Measurements from ENCODE around the gene XPR1.
A peak's percentile ranks its signal among the peaks of the same experiment; 100 is the strongest.

Gene XPR1

DNA sequence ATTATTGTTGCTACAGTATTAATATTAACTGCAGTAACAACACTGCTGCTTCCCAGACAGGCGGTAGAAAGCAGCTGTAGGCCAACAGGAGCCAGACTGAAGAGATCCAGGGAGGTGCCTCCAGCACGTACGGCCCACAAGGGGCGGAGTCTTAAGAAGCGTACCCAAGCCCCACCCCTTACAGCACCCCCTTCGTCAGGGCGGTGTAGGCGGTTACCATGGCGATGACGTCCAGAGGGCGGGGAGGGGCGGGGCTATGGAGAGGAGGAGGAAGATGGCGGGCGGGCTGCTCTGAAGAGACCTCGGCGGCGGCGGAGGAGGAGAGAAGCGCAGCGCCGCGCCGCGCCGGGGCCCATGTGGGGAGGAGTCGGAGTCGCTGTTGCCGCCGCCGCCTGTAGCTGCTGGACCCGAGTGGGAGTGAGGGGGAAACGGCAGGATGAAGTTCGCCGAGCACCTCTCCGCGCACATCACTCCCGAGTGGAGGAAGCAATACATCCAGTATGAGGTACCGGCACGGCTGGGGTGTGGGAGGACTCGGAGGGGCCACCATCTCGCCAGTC, at the start of gene XPR1:
XPR1 (plus strand) TSS at position 257 of the 560 bp plus-strand sequence; CDS start at position 437, 180 bp downstream.
- peak; percentile 20 for TF ChIP-seq CTCF (IDR thresholded peaks at IDR 0.05; ENCODE audit: insufficient read depth, low read depth, low read length, missing control alignments)
- peak; percentile 99 for DNase-seq (ENCODE audit: low read depth)
- peak within 1 kb of the TSS; percentile 88 for H3K4me3 ChIP-seq (ENCODE audit: low read length)

- H3K4me3 ChIP-seq (ENCODE audit: low read length) = no peak overlapping the region
- no peak for DNase-seq (ENCODE audit: low read depth)
- TF ChIP-seq CTCF (IDR thresholded peaks at IDR 0.05; ENCODE audit: insufficient read depth, low read depth, low read length, missing control alignments) = no peak
Measured at GRCh38 chr1:180584869-180585268, 47.0 kb upstream of the XPR1 start.

DNA sequence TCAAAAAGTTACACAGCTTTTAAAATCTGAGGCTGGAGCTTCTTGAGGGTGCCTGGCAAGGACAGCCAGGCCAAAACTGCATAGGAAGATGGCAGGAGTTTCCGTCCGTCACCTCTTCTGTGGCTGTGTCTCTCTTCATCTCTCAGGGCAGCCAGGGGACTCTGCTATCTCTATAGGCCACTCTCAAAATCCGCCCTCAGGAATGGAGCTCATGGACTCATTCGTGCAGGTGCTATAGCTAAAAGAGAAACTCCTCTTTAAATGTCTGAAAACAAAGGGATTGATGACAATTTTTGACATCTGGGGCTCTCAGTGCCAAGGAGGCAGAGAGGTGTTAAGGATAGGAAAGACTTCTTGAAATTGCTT, 45.8 kb upstream of the XPR1 start:
- no peak overlapping the region for H3K4me3 ChIP-seq (ENCODE audit: low read length)
- no peak for TF ChIP-seq CTCF (IDR thresholded peaks at IDR 0.05; ENCODE audit: insufficient read depth, low read depth, low read length, missing control alignments)
- no peak for DNase-seq (ENCODE audit: low read depth)

- TF ChIP-seq CTCF (IDR thresholded peaks at IDR 0.05; ENCODE audit: insufficient read depth, low read depth, low read length, missing control alignments) = no peak
- no peak overlapping the region for H3K4me3 ChIP-seq (ENCODE audit: low read length)
- DNase-seq (ENCODE audit: low read depth) = peak; percentile 91
Measured at GRCh38 chr1:180586671-180587155, 45.1 kb upstream of the XPR1 start.

DNA sequence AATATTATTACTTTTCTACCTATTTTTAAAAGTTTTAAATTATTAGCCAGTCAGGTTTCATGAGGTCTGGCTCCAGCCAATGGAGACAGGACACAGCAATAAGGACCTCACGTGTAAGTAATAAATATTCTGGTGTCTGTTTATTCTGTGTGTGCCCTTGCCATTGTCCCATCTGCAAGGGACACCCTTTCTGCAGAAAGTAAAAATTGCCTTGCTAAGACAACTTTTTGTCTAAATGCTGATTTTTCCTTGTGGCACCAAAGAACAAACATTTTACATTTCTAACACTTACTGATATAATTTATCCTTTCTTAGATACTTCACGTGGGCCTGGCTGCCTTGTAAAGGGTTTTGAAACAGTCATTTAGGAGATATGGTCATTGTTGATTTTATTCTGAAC, 43.7 kb upstream of the XPR1 start:
- no peak for TF ChIP-seq CTCF (IDR thresholded peaks at IDR 0.05; ENCODE audit: insufficient read depth, low read depth, low read length, missing control alignments)
- no peak overlapping the region for H3K4me3 ChIP-seq (ENCODE audit: low read length)
- no peak for DNase-seq (ENCODE audit: low read depth)

GRCh38 chr1:180590889-180591288, 40.9 kb upstream of the XPR1 start:
- H3K4me3 ChIP-seq (ENCODE audit: low read length) = no peak overlapping the region
- no peak for TF ChIP-seq CTCF (IDR thresholded peaks at IDR 0.05; ENCODE audit: insufficient read depth, low read depth, low read length, missing control alignments)
- no peak for DNase-seq (ENCODE audit: low read depth)

DNA sequence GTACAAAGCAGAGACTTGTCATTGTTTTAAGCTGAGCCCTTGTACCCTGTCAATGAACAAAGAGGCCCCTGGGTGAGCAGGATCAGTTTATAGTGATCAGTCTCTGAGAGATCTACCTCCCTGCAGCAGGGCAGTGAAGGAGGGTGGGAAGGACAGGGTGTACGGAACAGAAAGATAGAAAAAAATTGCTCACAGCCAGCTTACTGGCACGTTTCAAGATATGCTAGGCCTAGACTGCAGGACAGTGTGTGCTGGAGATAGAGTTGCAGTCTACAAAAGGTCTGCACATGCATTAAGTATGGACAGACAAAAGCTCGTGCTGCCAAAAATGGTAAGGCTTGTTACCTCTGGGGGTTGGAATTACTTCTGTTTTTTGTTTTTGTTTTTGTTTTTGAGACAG, 38.4 kb upstream of the XPR1 start:
- DNase-seq (ENCODE audit: low read depth) = no peak
- H3K4me3 ChIP-seq (ENCODE audit: low read length) = no peak overlapping the region
- no peak for TF ChIP-seq CTCF (IDR thresholded peaks at IDR 0.05; ENCODE audit: insufficient read depth, low read depth, low read length, missing control alignments)

Data from epithelial cell of esophagus (primary cell).